Testis (tissue), 3 donors: ENCODE data around the gene COL23A1. TPM values are rescaled to one million over a fixed set of nuclear protein-coding genes. Genes with fewer than 3 reads are reported as not detected.

Source experiments
- DNase-seq: peaks from one replicate; pipeline ENCODE4 v3.0.0-alpha.2; 2019
- H3K27ac ChIP-seq, 2 donors: fragments of 200-600 bp; sonication (generic); one replicate each; pipeline ENCODE4 v1.5.1; 2019
- H3K27me3 ChIP-seq: fragments of 200-600 bp; sonication (generic); one replicate; pipeline ENCODE4 v1.5.1; 2019
- H3K36me3 ChIP-seq: fragments of 200-600 bp; sonication (generic); one replicate; pipeline ENCODE4 v1.5.1; 2017; ENCODE audit warnings: low read depth; ENCODE audit errors: missing control alignments
- H3K4me1 ChIP-seq: fragments of 200-600 bp; sonication (generic); one replicate; pipeline ENCODE4 v1.5.1; 2019
- H3K4me3 ChIP-seq, 2 donors: fragments of 200-600 bp; sonication (generic); one replicate each; pipeline ENCODE4 v1.5.1; 2017 to 2019
- H3K9me3 ChIP-seq: fragments of 200-600 bp; sonication (generic); one replicate; pipeline ENCODE4 v1.5.1; 2017
- POLR2A ChIP-seq: fragments of 450-650 bp; IDR thresholded peaks from one replicate; pipeline ENCODE4 v1.6.1; 2017; ENCODE audit warnings: antibody characterized with exemption, mild to moderate bottlenecking, moderate library complexity
- WGBS, 2 donors: methylation state at CpG; one replicate each; pipeline ENCODE4 v1.1.5; 2018; 5-methylcytosine and 5-hydroxymethylcytosine counted together
- intact Hi-C: fragments of 100-400 bp; cut with DNase I; formaldehyde crosslinking; loops from one replicate; pipeline ENCODE4 v1.15.1; 2023; ENCODE audit warnings: low total_unique reads
- polyA plus RNA-seq: library from polyadenylated mRNA; stranded (reverse); fragments of 350-450 nt; fragmentation: Illumina TruSeq; extraction: RNeasy Lipid Tissue Mini Kit (QIAGEN cat#74804); gene quantifications from one replicate; pipeline ENCODE4 v1.2.3, GENCODE V29; 2014; ENCODE audit warnings: low read depth, low replicate concordance; ENCODE audit not compliant: insufficient read depth
- total RNA-seq, 2 donors: library from RNA; depleted of rRNA; stranded (reverse); fragments of >200 nt; gene quantifications; one replicate each; pipeline ENCODE4 v1.2.3, GENCODE V29; 2016
- TF ChIP-seq, protein P1 (sequence below), 3 experiments: fragments of 450-650 bp in 2 of 3; fragments of 200-600 bp in 1 of 3; sonication (generic) in 1 of 3; IDR thresholded peaks; one replicate each; pipeline ENCODE4 v1.5.1; 2016 to 2019; ENCODE audit warnings: antibody characterized with exemption in 3 of 3, mild to moderate bottlenecking in 2 of 3, moderate library complexity in 1 of 3

COL23A1 gene
- total and polyA plus RNA-seq, 3 donors from 2014 or later = 4.3 to 5.5 (median 5.0) TPM

DNA sequence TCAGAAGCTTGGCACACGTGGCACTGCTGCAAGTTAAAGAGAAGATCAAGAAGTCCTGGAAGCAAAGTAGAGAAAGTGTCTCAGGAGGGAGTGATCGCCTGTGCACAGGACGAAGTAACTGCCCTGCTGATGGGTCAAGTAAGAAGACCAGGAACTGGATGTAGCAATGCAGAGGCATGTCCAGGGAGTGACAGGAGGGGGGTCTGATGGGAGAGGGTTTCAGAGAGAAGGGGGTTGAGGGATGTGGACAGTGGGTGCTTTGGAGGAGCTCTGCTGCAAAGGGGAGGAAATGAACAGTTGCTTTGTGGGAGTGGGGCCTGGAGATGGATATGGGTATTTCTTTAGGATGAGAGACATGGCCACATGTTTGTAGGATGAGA lies 297.4 kb downstream of the COL23A1 start:
- Histone ChIP-seq H3K9me3 (no peaks in the 10 kb centered on the region), H3K27me3 (no peaks in the 10 kb centered on the region), H3K4me3 (no peak overlapping the region), H3K36me3 (no peaks in the 10 kb centered on the region), H3K4me1 (no peaks in the 10 kb centered on the region), H3K27ac (no peak overlapping the region)
- DNase-seq = no peak
- TF ChIP-seq POLR2A = no peak
- TF ChIP-seq, protein P1, sequence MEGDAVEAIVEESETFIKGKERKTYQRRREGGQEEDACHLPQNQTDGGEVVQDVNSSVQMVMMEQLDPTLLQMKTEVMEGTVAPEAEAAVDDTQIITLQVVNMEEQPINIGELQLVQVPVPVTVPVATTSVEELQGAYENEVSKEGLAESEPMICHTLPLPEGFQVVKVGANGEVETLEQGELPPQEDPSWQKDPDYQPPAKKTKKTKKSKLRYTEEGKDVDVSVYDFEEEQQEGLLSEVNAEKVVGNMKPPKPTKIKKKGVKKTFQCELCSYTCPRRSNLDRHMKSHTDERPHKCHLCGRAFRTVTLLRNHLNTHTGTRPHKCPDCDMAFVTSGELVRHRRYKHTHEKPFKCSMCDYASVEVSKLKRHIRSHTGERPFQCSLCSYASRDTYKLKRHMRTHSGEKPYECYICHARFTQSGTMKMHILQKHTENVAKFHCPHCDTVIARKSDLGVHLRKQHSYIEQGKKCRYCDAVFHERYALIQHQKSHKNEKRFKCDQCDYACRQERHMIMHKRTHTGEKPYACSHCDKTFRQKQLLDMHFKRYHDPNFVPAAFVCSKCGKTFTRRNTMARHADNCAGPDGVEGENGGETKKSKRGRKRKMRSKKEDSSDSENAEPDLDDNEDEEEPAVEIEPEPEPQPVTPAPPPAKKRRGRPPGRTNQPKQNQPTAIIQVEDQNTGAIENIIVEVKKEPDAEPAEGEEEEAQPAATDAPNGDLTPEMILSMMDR (IDR thresholded peaks at IDR 0.05) = no peak
- intact Hi-C loops = no loop called here
- WGBS, 2 donors = 90 to 91% methylated on average over 3 of the region's 3 CpGs

DNA sequence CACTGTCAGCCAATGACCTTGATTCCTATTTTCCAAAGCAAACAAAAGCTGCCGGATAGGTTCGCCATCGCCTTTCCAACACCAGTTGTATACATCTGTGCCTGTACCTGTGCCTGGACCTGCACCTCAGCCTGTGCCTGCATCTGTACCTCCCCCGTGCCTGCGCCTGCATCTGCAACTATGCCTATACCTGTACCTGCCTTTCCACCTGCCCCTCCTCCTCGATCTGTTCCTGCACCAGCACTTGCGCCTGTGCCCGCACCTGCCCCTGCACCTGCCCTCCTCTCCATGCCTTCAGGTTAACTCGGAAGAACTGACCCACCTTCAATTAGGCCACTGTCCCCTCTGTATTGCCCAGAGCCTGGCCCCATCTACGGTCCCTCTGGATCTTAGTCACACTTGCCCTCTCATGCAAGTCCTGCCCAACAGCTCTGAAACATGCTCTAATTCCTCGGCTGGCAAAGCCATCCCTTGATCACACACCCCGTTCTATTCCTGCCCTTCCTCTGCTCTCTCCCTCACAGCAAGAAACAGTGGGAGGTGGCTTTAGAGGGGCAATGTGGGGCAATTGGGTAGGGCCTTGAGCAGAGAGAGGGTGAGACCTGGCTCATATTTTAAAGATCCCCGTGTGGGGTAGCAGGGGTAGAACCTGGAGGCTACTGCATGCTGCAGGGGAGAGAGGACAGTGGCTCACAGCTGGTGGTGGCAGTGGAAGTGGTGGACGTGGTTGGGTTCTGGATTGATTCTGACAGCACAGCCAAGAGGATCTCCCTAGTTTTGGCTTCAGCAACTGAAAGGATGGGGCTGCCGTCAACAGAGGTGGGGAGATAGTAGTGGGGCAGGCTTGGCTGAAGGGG lies 298.0 kb downstream of the COL23A1 start:
- no peak for DNase-seq
- Histone ChIP-seq H3K36me3 (no peaks in the 10 kb centered on the region), H3K4me1 (no peaks in the 10 kb centered on the region), H3K4me3 (no peak overlapping the region), H3K9me3 (no peaks in the 10 kb centered on the region), H3K27ac (no peak overlapping the region), H3K27me3 (no peaks in the 10 kb centered on the region)
- no peak for TF ChIP-seq POLR2A
- TF ChIP-seq, protein P1 (IDR thresholded peaks at IDR 0.05) = no peak
- 84 to 93% methylated on average over 15 of the region's 15 CpGs for WGBS, 2 donors
- intact Hi-C loops = no loop called here

DNA sequence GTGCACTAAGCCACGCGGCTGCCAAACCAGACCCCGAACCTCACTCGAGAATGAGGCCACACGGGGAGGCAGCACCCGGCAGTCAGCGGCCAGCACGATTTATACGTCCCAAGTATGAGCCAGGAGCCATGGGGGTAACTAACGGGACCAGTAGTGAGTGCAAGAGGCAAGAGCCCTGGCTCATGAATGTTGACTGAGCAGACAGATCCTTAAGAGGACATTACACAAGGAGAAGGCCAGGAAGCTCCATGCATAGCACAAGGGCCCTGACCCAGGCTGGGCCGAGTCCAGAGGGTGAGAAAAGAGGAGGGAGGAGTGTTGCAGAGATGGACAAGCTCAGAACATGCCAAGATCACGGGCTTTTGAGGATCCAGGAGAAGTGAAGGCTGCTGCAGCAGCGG lies 299.0 kb downstream of the COL23A1 start:
- Histone ChIP-seq H3K4me1 (no peaks in the 10 kb centered on the region), H3K4me3 (no peak overlapping the region), H3K27me3 (no peaks in the 10 kb centered on the region), H3K27ac (no peak overlapping the region), H3K36me3 (no peaks in the 10 kb centered on the region), H3K9me3 (no peaks in the 10 kb centered on the region)
- DNase-seq = no peak
- 64 to 71% methylated on average over 13 of the region's 13 CpGs for WGBS, 2 donors
- intact Hi-C loops = no loop called here
- no peak for TF ChIP-seq POLR2A
- TF ChIP-seq, protein P1 (IDR thresholded peaks at IDR 0.05) = no peak

DNA sequence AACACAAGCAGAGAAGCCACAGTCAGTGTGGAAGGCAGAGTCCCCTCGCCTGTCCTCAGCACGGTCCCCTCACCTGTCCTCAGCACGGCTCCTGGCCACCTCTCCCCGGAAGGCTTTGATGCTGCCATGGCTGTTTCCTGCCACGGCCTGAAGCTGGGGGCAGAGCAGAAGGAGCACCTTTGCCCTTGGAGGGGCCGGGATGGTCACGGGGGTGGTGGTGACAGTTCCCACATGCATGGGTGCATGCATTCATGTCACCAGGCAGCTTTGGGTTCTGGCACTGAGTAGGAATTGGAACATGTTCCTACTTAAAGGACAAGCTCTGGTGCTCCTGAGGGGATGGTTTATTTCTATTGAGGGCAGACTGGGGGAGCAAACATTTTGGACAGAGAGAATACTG lies 299.8 kb downstream of the COL23A1 start:
- Histone ChIP-seq H3K36me3 (no peaks in the 10 kb centered on the region), H3K27me3 (no peaks in the 10 kb centered on the region), H3K4me1 (no peaks in the 10 kb centered on the region), H3K9me3 (no peaks in the 10 kb centered on the region), H3K27ac (no peak overlapping the region), H3K4me3 (no peak overlapping the region)
- TF ChIP-seq POLR2A = no peak
- TF ChIP-seq, protein P1 (IDR thresholded peaks at IDR 0.05) = no peak
- 96% methylated on average over 7 of the region's 7 CpGs for WGBS, 2 donors
- DNase-seq = no peak
- intact Hi-C loops = no loop called here

DNA sequence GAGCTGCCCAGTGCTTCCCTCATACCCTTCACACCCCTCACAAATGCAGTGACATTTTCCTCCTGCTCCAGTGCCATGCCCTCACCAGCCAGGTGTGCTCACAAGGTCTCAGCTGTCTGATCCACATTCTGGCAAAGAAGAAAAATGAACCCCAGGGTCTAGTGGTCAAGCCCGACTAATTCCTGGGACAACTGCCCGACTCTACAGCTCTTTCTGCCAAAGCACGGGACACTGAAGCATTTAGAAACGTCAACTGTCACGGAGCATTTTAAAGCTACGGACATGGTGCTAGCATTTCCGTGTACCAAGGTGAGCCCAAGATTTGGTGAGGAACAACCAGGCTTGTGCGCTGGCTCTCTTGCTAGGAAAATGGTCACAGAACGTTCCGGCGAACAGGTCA lies 300.8 kb downstream of the COL23A1 start:
- Histone ChIP-seq H3K4me1 (no peaks in the 10 kb centered on the region), H3K27me3 (no peaks in the 10 kb centered on the region), H3K4me3 (no peak overlapping the region), H3K27ac (no peak overlapping the region), H3K36me3 (no peaks in the 10 kb centered on the region), H3K9me3 (no peaks in the 10 kb centered on the region)
- no peak for TF ChIP-seq POLR2A
- TF ChIP-seq, protein P1 (IDR thresholded peaks at IDR 0.05) = no peak
- DNase-seq = no peak
- WGBS, 2 donors = 82% methylated on average over 11 of the region's 11 CpGs
- intact Hi-C loops = loop anchor here (10.0 kb wide), 1 partner anchor 295 kb away; no protein-coding TSS in a partner anchor
